ENCODE measurements around the gene IMMT.
"Not testable (repeated sequence)": the region's sequence is repeated elsewhere in the genome, so short reads cannot be mapped to it uniquely, and the experiment has no call there.

The IMMT gene

GRCh38 chr2:86201671-86202335 lies 6.5 kb upstream of the IMMT start:
- POLR2A ChIA-PET, result no interaction called here
- H3K36me3 ChIP-seq (ENCODE audit: control insufficient read depth in 4 of 4, insufficient read depth in 4 of 4, low read length in 3 of 4), result peaks cover 3 to 23% (median 7%) of the 10 kb centered on the region in 4 experiments
- DNase-seq, result no peak
- CTCF ChIA-PET, result interaction anchor here (0.8 to 1.0 kb wide), 3 partner anchors 12 to 19 kb away, joined by 3 read pairs; no protein-coding TSS in a partner anchor
- H3K9me3 ChIP-seq (ENCODE audit: control extremely low read depth in 1 of 5, control insufficient read depth in 4 of 5, insufficient read depth in 2 of 5, low read depth in 1 of 5, low read length in 4 of 5), result no peaks in the 10 kb centered on the region
- peaks cover 4 to 19% (median 8%) of the 10 kb centered on the region in 4 experiments for H3K4me1 ChIP-seq (ENCODE audit: control extremely low read depth in 1 of 4, control insufficient read depth in 4 of 4, insufficient read depth in 4 of 4, low read length in 3 of 4)
- H3K27me3 ChIP-seq (replicated peaks in 2 of 5; ENCODE audit: control insufficient read depth in 4 of 5, insufficient read depth in 5 of 5, low read length in 4 of 5), result no peaks in the 10 kb centered on the region
- no peak overlapping the region for H3K4me3 ChIP-seq (ENCODE audit: control insufficient read depth in 1 of 7, extremely low read depth in 1 of 7, insufficient read depth in 4 of 7, low read depth in 2 of 7, low read length in 6 of 7)
- WGBS (ENCODE audit: insufficient coverage), result 97% methylated on average over 5 of the region's 8 CpGs
- H3K27ac ChIP-seq (ENCODE audit: insufficient read depth in 1 of 2, low read depth in 1 of 2, low read length in 2 of 2, poor library complexity in 1 of 2, severe bottlenecking in 2 of 2), result peak overlapping the region in 1 of 2 experiments; percentile 18

- Histone ChIP-seq H3K4me3 (ENCODE audit: control insufficient read depth in 1 of 7, extremely low read depth in 1 of 7, insufficient read depth in 4 of 7, low read depth in 2 of 7, low read length in 6 of 7) (peak overlapping the region in 5 of 7 experiments; percentile 94 to 100 (median 94)), H3K4me1 (ENCODE audit: control extremely low read depth in 1 of 4, control insufficient read depth in 4 of 4, insufficient read depth in 4 of 4, low read length in 3 of 4) (peaks cover 10 to 23% (median 14%) of the 10 kb centered on the region in 4 experiments), H3K36me3 (ENCODE audit: control insufficient read depth in 4 of 4, insufficient read depth in 4 of 4, low read length in 3 of 4) (peaks cover 0 to 14% (median under 1%) of the 10 kb centered on the region in 4 experiments)
- not testable (repeated sequence) for H3K27me3 ChIP-seq (replicated peaks in 2 of 5; ENCODE audit: control insufficient read depth in 4 of 5, insufficient read depth in 5 of 5, low read length in 4 of 5); DNase-seq; H3K9me3 ChIP-seq (ENCODE audit: control extremely low read depth in 1 of 5, control insufficient read depth in 4 of 5, insufficient read depth in 2 of 5, low read depth in 1 of 5, low read length in 4 of 5); H3K27ac ChIP-seq (ENCODE audit: insufficient read depth in 1 of 2, low read depth in 1 of 2, low read length in 2 of 2, poor library complexity in 1 of 2, severe bottlenecking in 2 of 2)
- ChIA-PET CTCF (interaction anchor here (0.8 to 1.6 kb wide), 5 partner anchors 15 to 168 kb away, joined by 3 to 5 read pairs (median 3); no protein-coding TSS in a partner anchor), POLR2A (interaction anchor here (0.6 kb wide), 1 partner anchor 471 kb away, joined by 3 read pairs; no protein-coding TSS in a partner anchor)
- 100% methylated on average over 5 of the region's 11 CpGs for WGBS (ENCODE audit: insufficient coverage)
Observed at GRCh38 chr2:86200564-86200963, 5.3 kb upstream of the IMMT start.

GRCh38 chr2:86199834-86200177 lies 4.5 kb upstream of the IMMT start:
- peak in 2 of 3 donors; percentile 11 to 21 for DNase-seq
- 0% methylated on average over 3 of the region's 8 CpGs for WGBS (ENCODE audit: insufficient coverage)
- Histone ChIP-seq H3K27me3 (replicated peaks in 2 of 5; ENCODE audit: control insufficient read depth in 4 of 5, insufficient read depth in 5 of 5, low read length in 4 of 5) (no peaks in the 10 kb centered on the region), H3K4me3 (ENCODE audit: control insufficient read depth in 1 of 7, extremely low read depth in 1 of 7, insufficient read depth in 4 of 7, low read depth in 2 of 7, low read length in 6 of 7) (peak overlapping the region; percentile 74 to 100 (median 94)), H3K27ac (ENCODE audit: insufficient read depth in 1 of 2, low read depth in 1 of 2, low read length in 2 of 2, poor library complexity in 1 of 2, severe bottlenecking in 2 of 2) (peak overlapping the region; percentile 58 to 88), H3K36me3 (ENCODE audit: control insufficient read depth in 4 of 4, insufficient read depth in 4 of 4, low read length in 3 of 4) (peaks cover 0 to 10% (median 0%) of the 10 kb centered on the region in 4 experiments), H3K4me1 (ENCODE audit: control extremely low read depth in 1 of 4, control insufficient read depth in 4 of 4, insufficient read depth in 4 of 4, low read length in 3 of 4) (peaks cover 10 to 23% (median 14%) of the 10 kb centered on the region in 4 experiments), H3K9me3 (ENCODE audit: control extremely low read depth in 1 of 5, control insufficient read depth in 4 of 5, insufficient read depth in 2 of 5, low read depth in 1 of 5, low read length in 4 of 5) (no peaks in the 10 kb centered on the region)
- CTCF ChIA-PET, result interaction anchor here (0.9 to 1.6 kb wide), 3 partner anchors 14 to 169 kb away, joined by 3 to 5 read pairs (median 4); no protein-coding TSS in a partner anchor
- POLR2A ChIA-PET, result no interaction called here

GRCh38 chr2:86195808-86196387 lies 636 bp upstream of the IMMT start:
- Histone ChIP-seq H3K9me3 (ENCODE audit: control extremely low read depth in 1 of 5, control insufficient read depth in 4 of 5, insufficient read depth in 2 of 5, low read depth in 1 of 5, low read length in 4 of 5) (no peaks in the 10 kb centered on the region), H3K4me1 (ENCODE audit: control extremely low read depth in 1 of 4, control insufficient read depth in 4 of 4, insufficient read depth in 4 of 4, low read length in 3 of 4) (peaks cover 19 to 32% (median 25%) of the 10 kb centered on the region in 4 experiments), H3K36me3 (ENCODE audit: control insufficient read depth in 4 of 4, insufficient read depth in 4 of 4, low read length in 3 of 4) (peaks cover 0 to 2% (median under 1%) of the 10 kb centered on the region in 4 experiments), H3K4me3 (ENCODE audit: control insufficient read depth in 1 of 7, extremely low read depth in 1 of 7, insufficient read depth in 4 of 7, low read depth in 2 of 7, low read length in 6 of 7) (peak overlapping the region; percentile 80 to 100 (median 93)), H3K27ac (ENCODE audit: insufficient read depth in 1 of 2, low read depth in 1 of 2, low read length in 2 of 2, poor library complexity in 1 of 2, severe bottlenecking in 2 of 2) (peak overlapping the region; percentile 93 to 97), H3K27me3 (replicated peaks in 2 of 5; ENCODE audit: control insufficient read depth in 4 of 5, insufficient read depth in 5 of 5, low read length in 4 of 5) (no peaks in the 10 kb centered on the region)
- ChIA-PET CTCF (interaction anchor here (1.0 to 1.3 kb wide), 2 partner anchors 9 to 25 kb away, joined by 3 to 4 read pairs; no protein-coding TSS in a partner anchor), POLR2A (interaction anchor here (0.6 kb wide), 1 partner anchor 10 kb away, joined by 3 read pairs; no protein-coding TSS in a partner anchor)
- no peak for DNase-seq
- WGBS (ENCODE audit: insufficient coverage), result 49% methylated on average over 23 of the region's 23 CpGs

- Histone ChIP-seq H3K4me3 (ENCODE audit: control insufficient read depth in 1 of 7, extremely low read depth in 1 of 7, insufficient read depth in 4 of 7, low read depth in 2 of 7, low read length in 6 of 7) (peak overlapping the region; percentile 80 to 100 (median 93)), H3K27ac (ENCODE audit: insufficient read depth in 1 of 2, low read depth in 1 of 2, low read length in 2 of 2, poor library complexity in 1 of 2, severe bottlenecking in 2 of 2) (peak overlapping the region in 1 of 2 experiments; percentile 97), H3K36me3 (ENCODE audit: control insufficient read depth in 4 of 4, insufficient read depth in 4 of 4, low read length in 3 of 4) (peaks cover 0 to 13% (median 5%) of the 10 kb centered on the region in 4 experiments), H3K9me3 (ENCODE audit: control extremely low read depth in 1 of 5, control insufficient read depth in 4 of 5, insufficient read depth in 2 of 5, low read depth in 1 of 5, low read length in 4 of 5) (no peaks in the 10 kb centered on the region), H3K27me3 (replicated peaks in 2 of 5; ENCODE audit: control insufficient read depth in 4 of 5, insufficient read depth in 5 of 5, low read length in 4 of 5) (no peaks in the 10 kb centered on the region), H3K4me1 (ENCODE audit: control extremely low read depth in 1 of 4, control insufficient read depth in 4 of 4, insufficient read depth in 4 of 4, low read length in 3 of 4) (peaks cover 13 to 26% (median 21%) of the 10 kb centered on the region in 4 experiments)
- ChIA-PET POLR2A (interaction anchor here (0.8 kb wide), 1 partner anchor 13 kb away, joined by 3 read pairs; no protein-coding TSS in a partner anchor), CTCF (interaction anchor here (1.1 to 1.3 kb wide), 2 partner anchors 26 to 27 kb away, joined by 3 to 4 read pairs; no protein-coding TSS in a partner anchor)
- peak in 1 of 3 donors; percentile 20 for DNase-seq
- 0% methylated on average over 3 of the region's 17 CpGs for WGBS (ENCODE audit: insufficient coverage)
Observed at GRCh38 chr2:86194751-86195054, 559 bp downstream of the IMMT start.

GRCh38 chr2:86193901-86194567 lies 1.2 kb downstream of the IMMT start:
- Histone ChIP-seq H3K27ac (ENCODE audit: insufficient read depth in 1 of 2, low read depth in 1 of 2, low read length in 2 of 2, poor library complexity in 1 of 2, severe bottlenecking in 2 of 2) (peak overlapping the region in 1 of 2 experiments; percentile 97), H3K4me3 (ENCODE audit: control insufficient read depth in 1 of 7, extremely low read depth in 1 of 7, insufficient read depth in 4 of 7, low read depth in 2 of 7, low read length in 6 of 7) (peak overlapping the region in 6 of 7 experiments; percentile 80 to 96 (median 93)), H3K4me1 (ENCODE audit: control extremely low read depth in 1 of 4, control insufficient read depth in 4 of 4, insufficient read depth in 4 of 4, low read length in 3 of 4) (peaks cover 13 to 26% (median 21%) of the 10 kb centered on the region in 4 experiments), H3K36me3 (ENCODE audit: control insufficient read depth in 4 of 4, insufficient read depth in 4 of 4, low read length in 3 of 4) (peaks cover 0 to 16% (median 6%) of the 10 kb centered on the region in 4 experiments), H3K9me3 (ENCODE audit: control extremely low read depth in 1 of 5, control insufficient read depth in 4 of 5, insufficient read depth in 2 of 5, low read depth in 1 of 5, low read length in 4 of 5) (no peaks in the 10 kb centered on the region), H3K27me3 (replicated peaks in 2 of 5; ENCODE audit: control insufficient read depth in 4 of 5, insufficient read depth in 5 of 5, low read length in 4 of 5) (no peaks in the 10 kb centered on the region)
- DNase-seq, result peak in 2 of 3 donors; percentile 28 to 37
- 78% methylated on average over 7 of the region's 7 CpGs for WGBS (ENCODE audit: insufficient coverage)
- ChIA-PET CTCF (interaction anchor here (1.0 to 2.1 kb wide), 4 partner anchors 8 to 27 kb away, joined by 3 to 8 read pairs (median 4); no protein-coding TSS in a partner anchor), POLR2A (interaction anchor here (0.8 kb wide), 1 partner anchor 12 kb away, joined by 3 read pairs; no protein-coding TSS in a partner anchor)

Data from common myeloid progenitor, CD34-positive (primary cell).